ENCODE data around the gene PRKAR1B.

Gene PRKAR1B

GRCh38 chr7:632831-633210 lies 94.3 kb downstream of the PRKAR1B start:
- no peak overlapping the region for H3K27ac ChIP-seq
- TF ChIP-seq CTCF (conservative IDR thresholded peaks at IDR 0.05) (no peak), ZFX (IDR thresholded peaks at IDR 0.05) (no peak)

GRCh38 chr7:631964-632830 lies 94.9 kb downstream of the PRKAR1B start:
- H3K27ac ChIP-seq, result no peak overlapping the region

GRCh38 chr7:631291-631711 lies 95.8 kb downstream of the PRKAR1B start:
- no peak overlapping the region for H3K27ac ChIP-seq
- no peak for TF ChIP-seq CTCF (conservative IDR thresholded peaks at IDR 0.05)
- no peak for TF ChIP-seq ZFX (IDR thresholded peaks at IDR 0.05)

More at GRCh38 chr7:631964-632830, 94.9 kb downstream of the PRKAR1B start:
- TF ChIP-seq ZFX (IDR thresholded peaks at IDR 0.05), result no peak
- TF ChIP-seq CTCF (conservative IDR thresholded peaks at IDR 0.05), result no peak

GRCh38 chr7:630539-630938 lies 96.5 kb downstream of the PRKAR1B start:
- no peak for TF ChIP-seq ZFX (IDR thresholded peaks at IDR 0.05)
- H3K27ac ChIP-seq, result no peak overlapping the region

GRCh38 chr7:630111-630511 lies 97.0 kb downstream of the PRKAR1B start:
- TF ChIP-seq ZFX (IDR thresholded peaks at IDR 0.05), result no peak
- no peak for TF ChIP-seq CTCF (conservative IDR thresholded peaks at IDR 0.05)
- H3K27ac ChIP-seq, result no peak overlapping the region

- no peak overlapping the region for H3K27ac ChIP-seq
- TF ChIP-seq CTCF (conservative IDR thresholded peaks at IDR 0.05) (no peak), ZFX (IDR thresholded peaks at IDR 0.05) (no peak)
Measured at GRCh38 chr7:628826-629225, 98.3 kb downstream of the PRKAR1B start.

GRCh38 chr7:628402-628763 lies 98.7 kb downstream of the PRKAR1B start:
- no peak overlapping the region for H3K27ac ChIP-seq
- TF ChIP-seq ZFX (IDR thresholded peaks at IDR 0.05) (no peak), CTCF (conservative IDR thresholded peaks at IDR 0.05) (no peak)

Measured in C4-2B (cell line).